Pancreas (tissue), 10 donors: ENCODE results near the gene TYSND1. TPM values are rescaled to one million over a fixed set of nuclear protein-coding genes. Genes with fewer than 3 reads are reported as not detected.

Experiments
- ATAC-seq, 4 donors: fragments of 200-7000 bp; cut with Tn5 transposase; one replicate each; pipeline versions ENCODE4 v1.8.0 to v1.9.1; 2020; ENCODE audit warnings: mild to moderate bottlenecking in 4 of 4, moderate library complexity in 4 of 4
- DNase-seq, 6 donors: peaks; one replicate each; pipeline ENCODE4 v3.0.0-alpha.2; 2020
- FAIRE-seq: peaks from 2 replicates; lab custom pipeline; 2012; peaks lifted over from hg19 to GRCh38; lab: Jason Lieb, UNC
- H3K27ac ChIP-seq, 4 donors: fragments of 200-600 bp; sonication (generic); 1 replicate in 3 of 4; 2 replicates in 1 of 4; pipeline versions ENCODE4 v1.5.0 to v1.8.0; 2020
- H3K27me3 ChIP-seq, 4 donors: fragments of 200-600 bp; one replicate each; pipeline ENCODE4 v1.8.0; 2021
- H3K36me3 ChIP-seq, 3 donors: fragments of 200-600 bp; sonication (generic) in 1 of 3; one replicate each; pipeline versions ENCODE4 v1.5.0 to v1.8.0; 2020 to 2021
- H3K4me1 ChIP-seq, 3 donors: fragments of 200-600 bp; one replicate each; pipeline ENCODE4 v1.8.0; 2021
- H3K4me3 ChIP-seq, 4 donors: fragments of 200-600 bp; sonication (generic) in 2 of 4; one replicate each; pipeline versions ENCODE4 v1.5.0 to v1.8.0; 2020 to 2021
- H3K9me3 ChIP-seq, 4 donors: fragments of 200-600 bp; one replicate each; pipeline ENCODE4 v1.8.0; 2021
- CTCF ChIP-seq, 4 donors: fragments of 200-600 bp; sonication (generic) in 3 of 4; IDR thresholded peaks; one replicate each; pipeline versions ENCODE4 v1.5.0 to v1.8.0; 2021; ENCODE audit warnings: antibody characterized with exemption in 4 of 4
- WGBS, 2 donors: extraction: QIAGEN DNeasy Blood & Tissue Kit; methylation state at CpG; one replicate each; pipeline ENCODE4 v1.1.7; 2013; 5-methylcytosine and 5-hydroxymethylcytosine counted together
- intact Hi-C, 3 donors: fragments of 100-400 bp; cut with DNase I; formaldehyde crosslinking; loops; one replicate each; pipeline versions ENCODE4 v1.11.1 to v1.14.2; 2022
- polyA plus RNA-seq, 2 donors: library from polyadenylated mRNA; stranded (reverse); fragments of 200-250 nt; gene quantifications; one replicate each; pipeline ENCODE4 v1.2.3, GENCODE V29; 2013
- total RNA-seq, 6 donors: library from RNA; stranded (reverse); fragmentation: NEBNext Ultra II Directional in 4 of 6; extraction: Animal tissue kit (Norgen Biotek cat#: 25700) in 4 of 6; gene quantifications; one replicate each; pipeline versions ENCODE4 v1.2.1 to v1.2.4, GENCODE V29; 2021 to 2023
- donor health status: healthy with polysubstance abuse.
- donor health status: DM: no; HTN: no; CAD: no; lungs with moderate emphysema.
- donor health status: DM: no; HTN: no; CAD: no.
- donor health status: control.
- donor health status: control.
- donor health status: Bipolar disorder and iron deficiency.
- donor health status: DM: yes; HTN: yes; CAD: no.
- donor health status: DM: no; HTN: no; CAD: no.
- donor health status: DM: no; HTN: no; CAD: no.
- donor health status: DM: yes; HTN: yes; CAD: no.

The TYSND1 gene
- total and polyA plus RNA-seq, 8 donors, result 6.7 to 9.5 (median 7.9) TPM

GRCh38 chr10:70122742-70123141 lies 23.8 kb downstream of the TYSND1 start:
- WGBS, 2 donors, result 94 to 96% methylated on average over 5 of the region's 5 CpGs

GRCh38 chr10:70121281-70121949 lies 25.1 kb downstream of the TYSND1 start:
- DNase-seq, result no peak

More at GRCh38 chr10:70122742-70123141, 23.8 kb downstream of the TYSND1 start:
- Histone ChIP-seq H3K9me3 (no peaks in the 10 kb centered on the region), H3K27ac (no peak overlapping the region), H3K4me3 (no peak overlapping the region), H3K27me3 (no peaks in the 10 kb centered on the region), H3K4me1 (no peaks in the 10 kb centered on the region), H3K36me3 (peaks cover 0 to 4% (median 0%) of the 10 kb centered on the region in 3 donors)
- DNase-seq, result no peak
- FAIRE-seq, result no peak
- ATAC-seq, result no peak
- TF ChIP-seq CTCF (IDR thresholded peaks at IDR 0.05), result no peak
- intact Hi-C loops, result no loop called here

GRCh38 chr10:70120417-70120816 lies 26.1 kb downstream of the TYSND1 start:
- ATAC-seq (no peak), FAIRE-seq (no peak), DNase-seq (no peak)
- no peaks in the 10 kb centered on the region for H3K4me1 ChIP-seq
- H3K4me3 ChIP-seq, result no peak overlapping the region
- no peaks in the 10 kb centered on the region for H3K27me3 ChIP-seq
- peaks cover 0 to 4% (median 0%) of the 10 kb centered on the region in 3 donors for H3K36me3 ChIP-seq
- WGBS, 2 donors, result 87 to 92% methylated on average over 6 of the region's 6 CpGs
- H3K9me3 ChIP-seq, result no peaks in the 10 kb centered on the region
- no peak overlapping the region for H3K27ac ChIP-seq
- intact Hi-C loops, result no loop called here
- no peak for TF ChIP-seq CTCF (IDR thresholded peaks at IDR 0.05)

More at GRCh38 chr10:70121281-70121949, 25.1 kb downstream of the TYSND1 start:
- no peak for FAIRE-seq
- no peak for TF ChIP-seq CTCF (IDR thresholded peaks at IDR 0.05)
- Histone ChIP-seq H3K4me1 (no peaks in the 10 kb centered on the region), H3K9me3 (no peaks in the 10 kb centered on the region), H3K4me3 (no peak overlapping the region), H3K27me3 (no peaks in the 10 kb centered on the region), H3K27ac (no peak overlapping the region), H3K36me3 (peaks cover 0 to 4% (median 0%) of the 10 kb centered on the region in 3 donors)
- no peak for ATAC-seq
- 92 to 95% methylated on average over 11 of the region's 11 CpGs for WGBS, 2 donors
- intact Hi-C loops, result no loop called here

- Histone ChIP-seq H3K9me3 (no peaks in the 10 kb centered on the region), H3K27ac (no peak overlapping the region), H3K4me1 (no peaks in the 10 kb centered on the region), H3K4me3 (no peak overlapping the region), H3K36me3 (peaks cover 0 to 4% (median 0%) of the 10 kb centered on the region in 3 donors), H3K27me3 (no peaks in the 10 kb centered on the region)
- WGBS, 2 donors, result 65% methylated on average over 8 of the region's 8 CpGs
- ATAC-seq (no peak), FAIRE-seq (no peak), DNase-seq (no peak)
- no peak for TF ChIP-seq CTCF (IDR thresholded peaks at IDR 0.05)
- intact Hi-C loops, result no loop called here
These were observed 26.9 kb downstream of the TYSND1 start for GRCh38 chr10:70119623-70120022.

- FAIRE-seq (no peak), DNase-seq (no peak), ATAC-seq (no peak)
- Histone ChIP-seq H3K27ac (no peak overlapping the region), H3K9me3 (no peaks in the 10 kb centered on the region), H3K4me3 (no peak overlapping the region), H3K27me3 (no peaks in the 10 kb centered on the region), H3K36me3 (peaks cover 0 to 4% (median 0%) of the 10 kb centered on the region in 3 donors), H3K4me1 (no peaks in the 10 kb centered on the region)
- intact Hi-C loops, result no loop called here
- 86 to 88% methylated on average over 7 of the region's 7 CpGs for WGBS, 2 donors
- no peak for TF ChIP-seq CTCF (IDR thresholded peaks at IDR 0.05)
These were observed 27.3 kb downstream of the TYSND1 start for GRCh38 chr10:70119197-70119596.
